Measurements from ENCODE around the gene RIPOR3.
A peak's percentile ranks its signal among the peaks of the same experiment; 100 is the strongest.
"Not testable (repeated sequence)": the region's sequence is repeated elsewhere in the genome, so short reads cannot be mapped to it uniquely, and the experiment has no call there.

RIPOR3 gene

DNA sequence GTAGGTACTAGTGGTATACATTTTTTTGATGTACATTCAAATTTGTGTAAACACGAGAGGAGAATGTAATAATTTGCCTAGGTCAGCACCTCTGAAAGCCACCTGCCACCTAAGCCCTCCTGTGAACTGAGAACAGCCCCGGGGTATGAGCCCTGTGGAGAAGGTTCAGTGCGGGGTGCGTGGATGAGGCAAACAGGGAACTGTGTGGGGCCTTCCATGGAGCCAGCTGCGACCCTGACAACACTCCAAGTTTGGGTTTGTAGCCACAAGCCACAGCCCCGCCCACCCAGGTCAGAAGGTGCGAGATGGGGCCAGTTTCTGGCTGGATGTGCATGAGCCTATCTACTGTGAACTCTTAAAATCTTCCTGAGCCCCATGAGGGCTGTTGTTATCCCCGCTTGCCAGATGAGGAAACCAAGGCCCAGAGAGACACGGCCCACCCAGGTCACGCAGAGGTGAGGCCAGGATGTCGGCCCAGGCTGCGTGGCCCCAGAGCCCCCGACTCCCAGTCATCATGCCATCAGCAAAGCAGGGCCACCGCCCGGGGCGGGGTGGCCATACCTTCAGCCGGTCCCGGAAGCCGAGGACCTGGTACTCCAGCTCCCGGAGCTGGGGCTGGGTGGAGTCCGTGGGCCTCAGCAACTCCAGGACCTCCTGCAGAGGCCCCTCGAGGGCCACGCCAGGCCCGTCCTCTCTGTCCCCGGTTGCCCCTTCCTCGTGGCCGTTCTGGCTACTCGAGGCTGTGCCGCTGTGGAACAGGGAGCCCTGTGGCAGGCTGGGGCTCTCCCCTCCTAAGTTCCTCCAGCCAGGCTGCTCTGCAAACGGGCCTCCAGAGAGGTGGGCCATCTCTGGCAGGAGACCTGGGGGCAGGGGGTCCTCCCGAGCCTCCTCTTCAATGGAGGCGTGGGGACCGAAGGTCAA, 89.6 kb downstream of the RIPOR3 start:
- no peak for DNase-seq

DNA sequence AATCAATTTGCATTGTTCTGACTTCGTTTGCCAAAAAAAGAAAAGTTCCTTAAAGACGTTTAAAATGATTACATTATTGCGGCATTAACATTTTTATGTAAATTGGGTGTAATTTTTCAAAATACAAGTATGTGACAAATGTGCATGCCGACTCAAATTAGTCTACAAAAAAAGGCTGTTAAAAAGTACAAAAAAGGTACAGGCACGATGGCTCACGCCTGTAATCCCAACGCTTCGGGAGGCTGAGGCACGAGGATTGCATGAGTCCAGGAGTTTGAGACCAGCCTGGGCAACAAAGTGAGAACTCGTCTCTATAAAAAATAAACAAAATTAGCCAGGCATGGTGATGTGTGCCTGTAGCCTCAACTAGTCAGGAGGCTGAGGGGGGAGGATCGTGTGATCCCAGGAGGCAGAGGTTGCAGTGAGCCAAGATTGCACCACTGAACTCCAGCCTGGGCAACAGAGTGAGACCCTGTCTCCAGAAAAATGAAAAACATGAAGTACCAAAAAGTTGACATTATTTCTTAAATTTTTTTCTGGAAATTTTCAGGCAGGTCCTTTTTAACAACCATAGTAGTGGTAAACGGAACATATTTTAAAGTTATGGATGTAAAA, 91.0 kb downstream of the RIPOR3 start:
- DNase-seq = no peak

GRCh38 chr20:50598768-50599167, 92.6 kb downstream of the RIPOR3 start:
- not testable (repeated sequence) for DNase-seq

DNA sequence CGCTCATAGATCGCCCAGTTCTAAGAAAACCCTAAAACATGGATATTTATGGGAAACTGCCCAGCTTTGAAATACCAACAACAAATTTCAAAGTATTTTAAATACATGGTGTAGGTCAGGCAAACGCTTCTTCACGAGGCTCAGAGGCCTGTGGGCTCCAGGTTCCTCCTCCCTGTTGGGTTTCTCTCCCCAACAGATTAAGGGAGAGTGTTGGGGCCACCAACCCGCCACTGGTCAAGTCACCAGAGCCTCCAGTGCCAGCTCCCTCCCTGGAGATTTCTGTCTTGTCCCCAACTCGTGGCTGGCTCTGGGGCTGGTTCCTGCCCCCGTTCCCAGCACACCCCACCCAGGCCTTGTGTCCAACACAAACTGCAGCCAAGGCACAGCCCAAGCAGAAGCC, 93.3 kb downstream of the RIPOR3 start:
- no peak for DNase-seq

DNA sequence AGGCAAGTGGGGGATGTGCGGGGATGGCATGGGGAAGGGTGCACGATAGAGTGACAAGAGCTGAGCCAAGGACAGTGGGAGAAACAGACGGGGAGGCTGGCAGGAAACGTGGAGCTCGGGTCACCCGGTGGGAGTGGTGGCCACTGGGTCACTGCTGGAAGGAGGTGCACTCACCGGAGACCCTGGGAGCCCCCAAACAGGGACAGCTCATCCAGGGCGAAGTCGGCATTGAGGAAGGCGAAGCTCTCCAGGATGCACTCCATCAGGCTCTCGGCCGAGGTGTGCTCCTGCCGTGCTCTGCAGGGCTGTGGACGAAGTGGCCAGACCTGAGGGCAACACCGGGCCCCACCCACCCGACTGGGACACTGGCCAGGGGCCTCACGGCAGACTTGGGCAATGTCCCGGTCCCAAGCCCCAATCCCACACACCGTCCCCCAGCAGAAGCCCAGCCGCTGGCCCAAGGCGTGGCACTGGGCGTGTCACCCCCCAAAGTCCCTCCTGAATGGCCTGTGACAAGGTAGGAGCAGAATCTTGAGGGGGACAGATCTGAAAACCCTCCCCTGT, 93.9 kb downstream of the RIPOR3 start:
- DNase-seq = no peak

DNA sequence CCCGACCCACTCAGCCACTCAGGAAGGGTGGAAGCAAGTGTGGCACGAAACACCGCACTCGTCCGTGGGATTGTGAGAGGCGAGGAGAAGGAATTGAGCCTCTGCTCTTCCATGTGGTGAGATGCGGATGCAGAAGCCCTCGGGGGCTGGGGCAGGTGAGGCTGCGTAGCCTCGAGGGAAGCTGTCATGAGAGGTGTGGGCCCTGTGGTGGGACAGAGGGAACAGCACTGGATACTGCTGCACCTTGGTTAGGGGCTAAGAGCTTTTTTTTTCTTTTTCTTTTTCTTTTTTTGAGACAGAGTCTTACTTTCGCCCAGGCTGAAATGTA, 94.7 kb downstream of the RIPOR3 start:
- no peak for DNase-seq

DNA sequence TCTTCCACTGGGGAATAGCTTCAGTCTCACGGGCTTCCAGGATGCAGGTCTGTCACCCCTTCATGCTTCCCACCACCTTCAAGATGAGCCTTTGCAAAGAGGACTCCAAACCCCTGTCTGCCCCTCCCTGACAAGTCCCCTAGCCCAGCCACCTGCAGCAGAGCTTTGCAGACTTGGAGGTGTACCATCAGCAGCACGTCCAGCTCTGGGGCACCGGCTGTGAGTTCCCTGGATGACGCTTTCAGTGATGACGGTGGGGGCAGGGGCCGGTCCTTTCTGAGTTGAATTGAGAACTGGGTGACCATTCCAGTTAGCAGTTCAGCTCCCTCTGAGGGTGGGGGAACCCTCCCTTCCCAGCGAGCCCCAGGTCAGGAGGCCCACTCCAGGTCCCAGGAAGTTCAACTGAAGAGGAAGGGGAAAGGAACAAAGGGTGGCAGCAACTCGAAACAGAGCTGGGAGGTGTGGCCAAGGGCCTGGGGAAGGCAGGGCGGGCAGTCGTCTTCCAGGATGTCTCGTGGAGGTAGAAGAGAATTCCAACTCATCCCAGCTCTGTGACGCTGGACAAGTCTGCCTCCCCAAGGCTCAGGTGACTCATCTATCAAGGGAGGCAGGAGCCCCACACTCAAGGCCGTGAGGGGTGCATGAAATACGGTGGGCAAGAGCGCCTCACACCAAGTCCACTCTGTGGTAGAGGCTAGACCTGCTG, 95.2 kb downstream of the RIPOR3 start:
- no peak for DNase-seq

GRCh38 chr20:50595433-50595895, 95.9 kb downstream of the RIPOR3 start:
- no peak for DNase-seq

- DNase-seq = peak; percentile 10
Observed at GRCh38 chr20:50594591-50595432, 96.5 kb downstream of the RIPOR3 start.

- no peak for DNase-seq
Observed at GRCh38 chr20:50594231-50594590, 97.1 kb downstream of the RIPOR3 start.

DNA sequence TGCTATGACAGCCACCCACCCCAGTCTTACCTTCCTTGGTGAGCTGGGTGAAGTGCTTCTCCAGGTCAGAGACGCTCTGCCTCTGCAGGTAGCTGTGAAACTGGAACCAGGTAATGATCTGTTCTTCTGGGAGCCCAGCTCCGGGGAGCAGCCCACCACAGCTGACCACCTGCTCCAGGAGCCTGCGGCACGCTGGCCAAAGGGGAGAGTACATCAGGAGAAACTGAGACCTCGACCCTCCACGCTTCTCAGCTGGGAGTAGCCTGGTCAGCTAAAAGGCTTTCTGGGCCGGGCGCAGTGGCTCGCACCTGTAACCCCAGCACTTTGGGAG, 98.4 kb downstream of the RIPOR3 start:
- no peak for DNase-seq

DNA sequence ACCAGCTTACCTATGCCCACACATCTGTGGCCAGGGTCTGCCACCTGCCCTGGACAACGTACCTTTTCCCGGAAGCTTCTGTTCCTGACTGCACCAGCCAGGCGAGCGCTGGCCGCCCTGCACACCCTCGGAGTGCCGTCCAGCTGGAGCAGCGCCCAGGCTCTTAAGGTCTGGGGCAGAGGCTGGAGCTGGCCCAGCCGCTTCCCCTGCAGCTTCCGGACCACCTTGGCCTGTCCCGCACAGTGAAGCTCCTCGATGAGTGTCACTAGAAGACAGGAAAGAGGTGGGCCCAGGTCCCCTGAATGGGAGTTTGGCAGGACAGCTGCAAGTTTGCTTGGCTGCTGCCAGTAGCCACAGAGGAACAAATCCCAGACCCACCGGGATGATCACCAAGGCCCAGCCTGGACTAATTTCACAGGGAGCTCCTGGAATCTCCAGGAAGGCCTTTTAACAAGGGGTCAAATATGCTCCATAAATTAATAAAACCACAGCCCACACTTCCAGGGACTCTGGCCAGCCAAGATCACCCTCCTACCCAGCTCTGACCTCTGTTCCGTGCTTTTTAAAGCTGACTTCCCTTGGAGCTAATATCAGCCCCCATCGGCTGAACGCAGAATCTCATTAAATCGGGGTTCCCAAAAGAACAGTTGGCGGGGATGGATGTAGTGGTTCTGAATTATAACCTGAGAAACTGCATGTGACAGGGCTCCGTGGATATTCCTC, 98.9 kb downstream of the RIPOR3 start:
- DNase-seq = peak; percentile 9

GRCh38 chr20:50591233-50591852, 100.0 kb downstream of the RIPOR3 start:
- no peak for DNase-seq

- DNase-seq = no peak
Observed at GRCh38 chr20:50590348-50590664, 101.0 kb downstream of the RIPOR3 start.

- DNase-seq = no peak
Observed at GRCh38 chr20:50589548-50590347, 101.6 kb downstream of the RIPOR3 start.

DNA sequence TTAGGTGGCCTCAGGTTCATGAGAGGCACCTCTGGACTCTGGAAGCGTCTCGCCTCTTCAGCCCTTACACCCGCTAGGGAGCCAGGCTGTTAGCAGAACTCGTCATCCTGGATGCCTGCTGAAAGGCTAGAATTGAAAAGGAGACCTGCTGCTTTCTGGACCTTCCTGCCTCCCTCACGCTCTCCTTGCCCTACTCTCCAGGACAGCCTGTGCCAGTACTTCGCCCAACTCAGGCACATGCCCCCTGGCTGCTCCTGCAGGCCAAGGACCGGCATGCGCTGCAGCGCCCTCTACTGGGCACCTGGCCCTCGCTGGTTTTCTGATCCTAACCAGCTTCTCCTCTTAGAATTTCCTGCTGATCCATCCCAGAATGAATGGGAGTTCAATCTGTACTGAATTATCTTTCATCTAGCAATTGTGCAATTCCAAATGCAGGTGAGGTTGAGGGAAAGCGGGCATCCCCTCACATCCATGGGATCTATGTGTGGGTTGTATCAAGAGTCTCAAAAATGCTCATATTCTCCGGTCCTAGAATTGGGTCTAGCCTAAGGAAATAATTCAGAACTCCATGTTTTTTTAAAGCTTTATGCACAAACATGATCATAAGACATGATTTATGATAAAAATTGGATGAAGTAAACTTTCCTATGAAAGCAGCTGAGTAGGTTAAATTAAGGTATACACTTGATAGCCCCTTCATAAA, 103.2 kb downstream of the RIPOR3 start:
- DNase-seq = peak; percentile 76

DNA sequence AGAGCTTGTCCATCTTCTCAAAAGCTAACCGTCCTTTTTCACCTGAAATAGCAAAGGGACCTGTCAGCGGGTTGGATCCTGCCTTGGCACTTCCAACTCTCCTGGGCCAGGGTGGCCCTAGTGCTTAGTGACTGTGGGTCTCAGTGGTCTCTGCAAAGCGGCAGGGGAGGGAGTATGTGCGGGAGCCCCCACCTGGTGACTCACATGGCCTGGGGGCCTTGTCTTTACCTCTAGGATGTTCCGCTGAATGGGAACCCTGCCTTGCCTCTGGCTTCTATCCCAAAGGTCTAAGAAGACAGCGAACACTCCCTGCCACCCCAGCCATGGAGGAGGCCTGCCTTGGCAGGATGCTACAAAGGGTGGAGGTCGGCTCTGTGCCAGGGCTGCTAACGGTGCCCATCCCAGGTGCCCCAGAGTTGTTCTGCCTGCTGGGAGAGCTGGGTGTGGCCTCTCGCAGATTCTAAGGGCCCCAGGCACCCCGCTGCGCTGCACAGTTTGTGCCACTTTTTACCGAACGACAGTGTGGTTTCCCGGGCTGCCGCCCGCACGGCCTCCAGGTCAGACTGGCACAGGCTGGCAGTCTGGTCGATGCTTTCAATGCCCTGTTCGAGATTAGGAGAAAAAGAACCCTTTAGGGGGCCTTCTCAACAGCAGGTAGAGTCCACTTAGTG, 103.9 kb downstream of the RIPOR3 start:
- no peak for DNase-seq

DNA sequence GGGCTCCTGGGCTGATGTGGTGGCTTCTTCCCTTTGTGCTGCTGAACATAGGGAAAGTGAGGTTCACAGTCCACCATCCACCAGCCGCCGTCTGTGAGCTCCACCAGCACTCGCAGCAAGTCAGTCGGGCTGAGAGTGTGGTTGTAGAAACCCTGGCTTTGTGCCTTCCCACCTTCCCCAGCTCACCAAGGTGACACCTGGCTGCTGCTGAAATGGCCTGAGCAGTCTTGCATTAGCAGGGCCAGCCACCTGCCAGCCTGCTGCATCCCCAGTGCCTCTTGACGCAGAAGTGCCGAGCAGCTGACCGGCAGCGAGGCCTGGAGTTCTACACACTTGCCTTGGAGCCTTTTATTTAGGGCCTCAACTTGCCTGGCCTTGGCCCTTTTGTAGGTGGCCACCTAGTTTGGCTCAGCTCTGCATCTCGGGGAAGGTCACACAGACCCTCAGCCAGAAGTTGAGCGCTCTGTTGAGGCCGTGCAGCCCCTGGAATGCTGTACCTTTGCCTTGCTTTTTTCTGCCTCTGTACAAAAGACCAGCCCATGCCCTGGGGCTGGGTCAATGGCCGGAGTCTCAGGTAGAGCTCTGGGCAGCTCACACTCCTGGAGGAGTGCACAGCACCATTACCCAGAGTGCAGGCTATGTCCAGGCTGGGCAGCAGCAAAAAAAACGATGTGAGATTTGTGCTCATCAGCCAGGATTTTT, 104.7 kb downstream of the RIPOR3 start:
- no peak for DNase-seq

DNA sequence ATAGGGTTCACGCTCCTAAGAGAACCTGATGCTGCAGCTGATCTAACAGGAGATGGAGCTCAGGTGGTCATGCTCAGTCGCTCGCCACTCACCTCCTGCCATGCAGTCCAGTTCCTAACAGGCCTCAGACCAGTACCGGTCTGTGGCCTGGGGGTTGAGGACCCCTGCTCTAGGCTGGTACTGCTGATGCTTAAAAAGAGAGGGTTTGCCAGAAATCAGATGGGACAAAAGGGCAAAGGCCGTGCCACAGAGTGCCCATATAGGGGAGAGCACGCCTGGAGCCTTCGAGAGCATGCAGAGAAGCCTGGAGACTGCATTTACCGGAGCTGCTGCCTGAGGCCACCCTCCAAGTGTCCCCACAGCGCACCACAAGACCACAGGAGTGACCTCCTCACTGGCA, 105.7 kb downstream of the RIPOR3 start:
- DNase-seq = no peak

Measured in OCI-M1 (cell line).